NCI-H128 (cell line): ENCODE data around the gene PSMA1.
A peak's percentile ranks its signal among the peaks of the same experiment; 100 is the strongest.
"Not testable (repeated sequence)": the region's sequence is repeated elsewhere in the genome, so short reads cannot be mapped to it uniquely, and the experiment has no call there.

ENCODE experiments used
- DNase-seq: peaks from one replicate; lab custom pipeline; 2025; ENCODE audit not compliant: unreplicated experiment; lab: John Stamatoyannopoulos, UW

The PSMA1 gene

DNA sequence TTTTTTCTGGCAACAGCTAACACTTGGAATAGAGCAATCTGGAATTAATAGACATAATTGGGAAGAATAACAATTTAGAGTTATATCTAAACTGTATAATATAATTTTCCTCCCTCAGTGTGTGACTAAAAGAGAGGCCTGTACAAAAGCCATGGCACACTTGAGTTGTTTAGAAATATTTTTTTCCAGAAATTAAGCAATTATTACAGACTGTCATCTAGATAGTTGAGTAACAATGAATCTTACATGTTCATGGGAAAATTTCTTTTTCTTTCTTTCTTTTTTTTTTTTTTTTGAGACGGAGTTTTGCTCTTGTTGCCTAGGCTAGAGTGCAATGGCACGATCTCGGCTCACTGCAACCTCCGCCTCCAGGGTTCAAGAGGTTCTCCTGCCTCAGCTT is 15.0 kb upstream of the PSMA1 start:
- DNase-seq, result not testable (repeated sequence)

DNA sequence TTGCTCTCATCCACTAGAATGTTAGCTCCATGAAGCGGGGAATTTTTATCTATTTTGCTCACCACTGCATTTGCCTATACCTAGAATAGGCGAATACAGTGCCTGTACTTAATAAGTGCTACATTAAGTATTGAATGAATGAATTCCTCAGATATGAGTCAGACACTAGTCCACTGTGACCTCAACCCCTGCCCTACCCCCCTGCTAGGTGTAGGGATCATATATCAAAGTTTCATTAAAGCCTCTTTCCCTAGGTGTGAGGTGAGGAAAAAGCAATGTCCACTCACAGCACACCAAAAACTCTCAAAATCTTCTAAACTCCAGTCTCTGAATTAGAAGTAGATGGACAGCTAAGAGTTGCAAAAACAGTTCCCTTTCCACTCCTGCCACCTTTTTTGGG is 9.8 kb upstream of the PSMA1 start:
- no peak for DNase-seq

DNA sequence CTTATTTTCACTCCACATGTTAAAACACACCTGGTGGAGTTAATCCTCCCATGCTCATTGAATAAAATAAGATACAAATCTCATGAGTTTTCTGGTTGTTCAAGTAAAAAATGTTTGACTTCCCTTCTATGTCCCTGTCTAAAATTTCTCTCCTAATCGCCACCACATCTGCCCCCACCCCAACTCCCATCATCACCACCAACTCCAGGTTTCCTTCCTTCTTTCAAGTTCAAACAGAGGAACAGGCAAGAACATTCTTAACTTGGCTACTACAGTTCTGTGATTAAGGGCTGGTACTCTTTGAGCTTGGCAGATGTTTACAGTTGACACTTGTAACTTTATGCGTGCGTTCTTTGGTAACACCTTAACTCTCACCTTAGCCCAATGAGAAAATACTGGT is 9.1 kb upstream of the PSMA1 start:
- no peak for DNase-seq

DNA sequence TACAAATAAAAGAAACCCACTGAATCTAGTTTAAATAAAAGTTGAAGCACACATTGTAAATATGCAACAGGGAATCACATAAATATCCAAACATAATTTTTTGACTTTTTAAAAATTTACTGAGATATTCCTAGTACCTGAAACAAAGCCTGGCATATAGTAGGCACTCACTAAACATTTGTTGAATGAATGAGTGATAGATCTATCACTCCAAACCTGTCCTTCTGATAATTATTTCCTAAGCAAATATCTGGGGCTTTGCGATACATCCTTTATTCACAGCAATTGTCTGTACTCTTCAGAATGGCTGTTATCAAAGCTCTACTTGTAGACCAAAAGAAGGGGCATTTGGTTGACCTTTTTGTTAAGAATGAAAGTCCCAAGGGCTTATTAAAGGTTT is 2.6 kb upstream of the PSMA1 start:
- DNase-seq, result no peak

DNA sequence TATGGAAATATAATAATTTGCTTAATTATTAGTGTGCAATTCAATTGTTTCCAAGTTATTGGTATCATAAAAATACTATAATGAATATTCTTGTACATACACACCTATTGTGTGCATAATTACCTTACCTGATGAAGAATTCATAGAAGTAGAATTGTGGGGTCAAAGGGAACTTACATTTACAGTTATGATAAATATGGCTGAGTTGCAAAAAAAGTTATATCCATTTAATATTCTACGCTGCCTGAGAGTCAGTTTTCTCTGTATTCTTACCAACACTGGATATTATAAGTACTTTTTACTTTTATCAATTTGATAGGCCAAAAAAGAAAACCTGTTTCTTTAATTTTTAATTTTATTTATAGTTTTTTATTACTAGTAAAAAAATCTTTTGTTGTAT is 2.1 kb upstream of the PSMA1 start:
- no peak for DNase-seq

DNA sequence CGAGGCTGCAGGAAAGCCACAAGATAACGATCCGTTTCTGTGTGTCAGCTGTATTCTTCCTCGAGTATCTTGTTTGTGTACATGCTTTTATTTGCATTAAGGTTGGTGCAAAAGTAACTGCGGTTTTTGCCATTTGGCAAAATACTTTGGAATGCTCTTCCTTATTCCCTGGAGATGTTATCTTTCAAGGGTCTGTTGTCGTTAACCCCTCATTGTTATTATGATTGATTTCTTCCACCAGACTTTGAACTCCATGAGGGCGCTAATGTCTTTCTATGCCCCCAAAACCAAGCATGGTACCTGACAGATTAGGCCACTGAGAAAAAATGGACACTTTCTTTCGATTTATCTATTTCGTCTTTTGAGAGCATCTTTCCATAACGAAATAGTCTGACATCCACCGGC is 563 bp upstream of the PSMA1 start:
- DNase-seq, result no peak

DNA sequence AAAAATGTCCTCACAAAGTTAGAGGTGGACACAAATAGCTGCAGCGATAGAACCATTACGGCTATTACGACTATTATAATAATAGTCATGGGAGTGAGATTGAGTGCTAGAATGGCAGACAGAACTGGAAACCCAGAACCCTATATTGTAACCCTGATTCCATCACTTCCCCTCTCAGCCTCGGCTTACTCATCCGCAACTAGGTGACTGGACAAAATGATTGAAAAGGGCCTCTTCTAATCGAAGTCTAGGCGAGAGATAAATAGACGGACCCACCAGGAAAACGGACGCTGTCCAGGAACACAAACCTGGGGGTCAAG is 629 bp downstream of the PSMA1 start:
- DNase-seq, result no peak

DNA sequence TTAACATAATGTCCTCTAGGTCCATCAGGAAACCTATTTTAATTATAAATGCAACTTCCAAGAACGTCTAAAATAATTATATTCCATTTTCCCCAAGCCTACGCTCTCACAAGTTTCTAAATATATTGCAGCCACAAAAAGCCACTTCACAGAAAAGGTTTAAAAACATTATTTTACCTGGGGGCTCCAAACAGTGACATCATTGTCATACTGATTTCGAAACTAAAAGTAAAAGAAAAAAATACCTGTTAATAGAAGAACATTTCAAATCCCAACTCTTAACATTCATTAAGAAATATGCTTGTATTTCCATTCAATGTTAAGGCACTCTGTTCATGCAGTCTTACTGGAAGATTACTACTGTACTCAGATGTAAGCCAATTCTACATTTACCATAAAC is 1.4 kb downstream of the PSMA1 start:
- DNase-seq, result no peak

DNA sequence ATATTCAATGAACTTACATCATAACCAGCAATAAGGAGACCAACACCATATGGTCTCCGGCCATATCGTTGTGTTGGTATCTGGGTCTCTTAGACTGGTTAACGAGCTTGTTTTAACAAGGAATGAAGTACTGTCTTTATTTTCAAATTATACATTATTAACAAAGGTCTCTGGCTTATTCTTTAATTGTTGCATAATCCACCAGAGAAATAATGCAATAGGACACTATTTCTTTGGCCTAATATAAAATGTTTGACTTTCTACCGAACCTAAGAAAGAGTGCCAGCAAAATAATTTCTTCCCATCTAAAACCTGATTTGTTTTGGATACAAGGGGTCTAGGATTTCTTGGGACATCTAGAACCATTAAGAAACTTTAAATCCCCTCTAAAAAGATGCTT is 6.4 kb downstream of the PSMA1 start:
- no peak for DNase-seq

DNA sequence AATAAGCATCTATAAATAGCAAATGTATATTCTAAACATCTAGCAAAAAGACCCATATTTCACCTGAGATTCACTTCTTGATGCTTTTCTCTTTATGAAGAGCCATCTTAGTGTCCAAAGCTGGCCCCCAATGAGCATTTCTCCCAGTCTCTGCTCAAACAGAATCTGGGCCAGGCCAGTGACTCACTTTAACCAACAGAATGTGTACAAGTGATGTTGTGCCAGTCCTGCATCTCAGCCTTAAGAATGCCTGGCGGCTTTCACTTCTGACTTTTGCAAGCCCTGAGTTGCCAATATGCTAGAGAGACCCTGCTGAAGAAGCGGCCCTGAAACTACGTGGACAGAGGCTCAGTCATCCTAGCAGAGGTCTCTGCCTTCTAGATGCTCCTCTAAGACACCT is 13.7 kb downstream of the PSMA1 start:
- DNase-seq, result no peak

DNA sequence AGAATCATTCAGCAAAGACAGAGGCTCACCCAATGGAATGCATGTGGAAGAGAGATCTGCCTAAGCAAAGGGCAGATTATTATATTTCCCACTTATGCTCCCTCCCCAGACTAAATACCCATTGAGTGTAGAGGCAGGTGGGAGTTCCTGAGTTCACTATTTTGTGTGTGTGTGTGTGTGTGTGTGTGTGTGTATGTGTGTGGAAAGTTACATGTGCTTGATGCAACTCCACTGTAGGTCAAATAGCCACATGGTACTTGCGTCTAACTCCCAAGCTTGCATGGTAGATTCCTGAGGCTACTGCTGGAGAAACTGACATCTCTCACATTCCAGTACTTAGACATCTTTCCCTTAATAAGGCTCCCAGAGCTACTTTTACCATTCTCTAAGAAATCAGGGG is 17.2 kb downstream of the PSMA1 start:
- no peak for DNase-seq

DNA sequence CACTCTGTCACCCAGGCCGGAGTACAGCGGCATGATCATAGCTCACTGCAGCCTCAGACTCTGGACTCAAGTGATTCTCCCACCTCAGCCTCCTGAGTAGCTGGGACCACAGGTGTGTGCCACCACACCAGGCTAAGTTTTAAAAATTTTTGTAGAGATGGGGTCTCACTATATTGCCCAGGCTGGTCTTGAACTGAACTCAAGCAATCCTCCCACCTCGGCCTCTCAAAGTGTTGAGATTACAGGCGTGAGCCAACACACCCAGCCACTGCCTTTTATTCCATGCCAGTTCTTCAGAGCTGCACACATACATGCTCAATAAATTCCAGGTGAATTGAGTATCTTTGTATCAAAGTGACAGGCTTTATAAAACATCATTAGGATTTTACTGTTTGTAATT is 18.1 kb downstream of the PSMA1 start:
- DNase-seq, result no peak

DNA sequence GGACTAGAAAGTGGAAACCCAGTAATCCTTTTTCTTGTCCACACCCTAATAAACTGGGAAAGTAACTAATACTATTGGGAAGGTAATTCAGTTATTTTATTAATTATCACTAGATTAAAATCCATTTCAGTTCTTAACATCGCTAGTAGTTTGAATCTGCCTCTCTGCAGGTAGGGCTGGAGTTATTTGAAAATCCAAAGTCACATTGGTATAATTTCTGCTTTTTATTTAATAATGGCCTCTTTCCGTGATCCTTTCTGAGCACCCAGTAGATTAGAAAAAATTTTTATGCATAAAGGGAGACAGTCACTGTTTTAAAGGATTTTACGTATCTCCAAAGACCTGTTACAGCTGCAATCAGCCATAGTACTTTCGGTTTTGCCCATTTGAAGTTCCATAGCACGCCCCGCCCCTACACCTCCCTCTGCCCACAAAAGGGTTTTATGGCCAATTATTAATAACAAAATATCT is 20.0 kb downstream of the PSMA1 start:
- DNase-seq, result no peak

DNA sequence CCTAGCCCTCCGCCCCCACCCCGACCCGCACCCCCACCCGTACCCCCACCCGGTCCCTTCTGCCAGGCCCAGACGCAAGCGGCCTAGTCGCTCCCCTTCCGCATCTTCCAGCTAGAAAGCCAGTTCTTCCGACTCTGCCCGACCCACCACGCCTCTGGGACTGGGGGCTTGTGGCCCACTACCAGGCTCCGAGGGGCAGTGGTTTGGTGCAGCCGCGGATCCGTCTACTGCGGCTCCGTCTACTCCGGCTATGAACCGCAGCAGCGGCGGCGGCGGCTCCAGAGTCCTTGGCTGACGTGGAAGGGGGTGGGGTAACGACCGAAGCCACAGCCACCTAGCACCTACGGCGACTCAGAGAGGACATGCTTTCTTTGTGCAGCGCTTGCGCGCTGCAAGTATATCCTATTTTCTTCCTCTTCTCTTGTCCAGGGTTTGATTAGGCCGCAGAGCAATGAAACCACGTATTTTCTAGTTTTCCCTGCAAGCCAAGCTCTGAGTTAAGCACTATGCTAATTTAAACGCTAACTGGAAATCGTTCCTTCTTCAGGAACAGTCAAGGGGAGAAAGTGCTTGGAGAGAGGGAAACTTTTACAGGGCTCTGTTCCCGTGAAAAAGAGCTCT is 20.5 kb downstream of the PSMA1 start, which contains the start of gene COPB1:
COPB1 (minus strand) TSS at position 252 of the 621 bp plus-strand sequence. CDS start 883 bp downstream, outside the sequence.
- peak; percentile 54 for DNase-seq

DNA sequence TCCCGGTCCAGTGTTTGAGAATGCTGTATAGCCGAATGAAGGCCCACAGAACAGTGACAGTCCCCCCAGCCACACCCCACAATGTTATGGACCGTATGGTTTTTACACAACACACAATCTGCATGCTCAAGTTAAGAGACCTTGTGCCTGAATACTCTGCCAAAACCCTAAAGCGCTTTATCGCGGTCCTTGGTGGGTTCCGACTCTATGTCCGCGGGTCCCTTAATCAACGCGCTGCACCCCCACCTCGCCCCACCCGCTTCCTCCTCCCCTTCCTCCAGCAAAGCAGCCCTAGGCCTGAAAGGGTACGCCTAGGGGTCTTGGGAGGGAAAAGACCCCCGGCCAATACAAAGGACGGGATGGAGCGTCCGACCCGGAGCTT is 21.0 kb downstream of the PSMA1 start:
- DNase-seq, result no peak

DNA sequence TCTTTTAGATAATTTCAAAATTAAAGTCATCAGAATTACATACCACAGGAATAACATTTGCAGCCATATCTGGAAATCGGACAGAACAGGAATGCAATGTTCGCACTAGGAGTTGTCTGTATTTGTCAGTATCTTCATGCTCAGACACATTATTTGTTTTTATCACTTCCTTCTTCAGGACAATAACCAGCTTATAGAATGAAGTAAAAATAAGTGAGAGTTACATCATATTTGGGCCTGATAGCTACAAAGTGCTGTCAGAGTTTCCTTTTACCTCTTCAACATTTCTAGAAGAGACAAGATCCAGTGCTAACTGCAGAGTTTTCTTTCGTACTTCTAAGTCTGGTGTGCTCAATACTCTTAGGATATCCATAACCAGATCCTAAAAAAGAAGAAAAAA is 39.5 kb downstream of the PSMA1 start:
- no peak for DNase-seq

DNA sequence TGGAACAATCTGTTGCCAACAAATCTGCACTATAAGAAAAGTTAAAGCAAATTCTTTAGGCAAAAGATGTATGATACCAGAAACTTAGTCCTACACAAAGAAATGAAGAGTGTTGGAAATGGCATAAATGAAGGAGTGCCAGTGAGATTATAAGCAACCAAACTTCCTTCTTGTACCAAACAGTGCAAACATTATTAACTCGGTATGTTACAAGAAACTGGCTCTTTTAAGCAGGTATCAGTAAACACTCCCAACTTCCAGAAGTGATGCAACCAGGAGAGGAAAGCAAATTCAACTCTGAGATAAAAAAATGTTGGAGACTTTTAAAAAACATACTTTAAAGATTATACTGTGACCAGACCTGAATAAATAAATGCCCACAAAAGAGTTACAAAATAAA is 49.1 kb downstream of the PSMA1 start:
- no peak for DNase-seq

DNA sequence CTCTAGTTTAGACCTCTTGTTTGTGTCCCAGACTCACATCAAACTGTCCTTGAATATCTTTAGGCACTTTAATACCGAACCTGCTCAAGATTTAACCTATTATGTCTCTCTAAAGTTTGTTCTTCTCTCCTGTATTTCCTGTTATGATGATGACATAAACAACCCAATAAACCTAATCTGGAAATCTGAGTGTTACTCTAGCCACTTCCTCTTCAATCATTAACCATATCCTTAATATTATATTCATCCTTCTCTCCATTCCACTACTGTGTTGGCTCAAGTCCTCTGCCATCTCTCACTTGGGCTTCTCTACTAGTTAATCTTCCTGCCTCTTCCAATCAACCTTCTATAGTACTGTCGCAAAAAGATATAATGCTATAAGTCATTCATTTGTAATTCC is 56.6 kb downstream of the PSMA1 start:
- DNase-seq, result no peak

DNA sequence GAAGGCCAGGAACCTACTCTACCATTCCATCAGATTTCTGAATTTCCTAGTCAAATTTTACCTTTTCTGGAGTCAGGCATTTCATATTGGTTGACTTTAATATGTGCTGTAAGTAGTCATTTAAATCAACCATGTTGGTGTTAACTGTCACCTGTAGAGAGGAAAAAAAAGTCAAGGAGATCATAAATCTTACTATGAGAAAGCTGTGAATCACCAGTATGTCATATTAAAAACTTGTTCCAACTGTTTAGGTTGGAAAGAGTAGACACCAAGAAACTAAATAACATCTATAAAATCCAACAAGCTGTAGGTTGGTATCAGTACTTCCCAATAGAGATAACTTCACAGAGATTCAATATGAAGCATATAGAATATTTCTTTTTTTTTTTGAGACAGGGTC is 60.0 kb downstream of the PSMA1 start:
- DNase-seq, result no peak

DNA sequence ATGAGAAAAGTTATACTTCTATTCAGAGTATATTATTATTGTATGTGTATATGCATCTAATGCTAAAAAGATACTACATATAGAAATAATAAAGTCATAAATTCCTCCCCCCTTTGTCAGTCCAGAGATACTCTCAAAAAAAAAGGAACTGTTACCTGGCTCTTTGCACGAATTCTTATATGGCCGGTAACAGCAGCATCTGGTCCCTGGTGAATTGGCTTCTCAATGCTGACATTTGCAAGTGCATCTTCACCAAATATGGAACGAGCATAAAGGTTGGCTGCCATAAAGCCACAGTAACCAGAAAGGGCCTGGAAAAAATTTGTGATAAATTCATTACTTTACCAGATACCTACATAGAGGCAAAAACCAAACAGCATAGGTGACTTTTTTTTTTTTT is 61.8 kb downstream of the PSMA1 start:
- DNase-seq, result no peak

DNA sequence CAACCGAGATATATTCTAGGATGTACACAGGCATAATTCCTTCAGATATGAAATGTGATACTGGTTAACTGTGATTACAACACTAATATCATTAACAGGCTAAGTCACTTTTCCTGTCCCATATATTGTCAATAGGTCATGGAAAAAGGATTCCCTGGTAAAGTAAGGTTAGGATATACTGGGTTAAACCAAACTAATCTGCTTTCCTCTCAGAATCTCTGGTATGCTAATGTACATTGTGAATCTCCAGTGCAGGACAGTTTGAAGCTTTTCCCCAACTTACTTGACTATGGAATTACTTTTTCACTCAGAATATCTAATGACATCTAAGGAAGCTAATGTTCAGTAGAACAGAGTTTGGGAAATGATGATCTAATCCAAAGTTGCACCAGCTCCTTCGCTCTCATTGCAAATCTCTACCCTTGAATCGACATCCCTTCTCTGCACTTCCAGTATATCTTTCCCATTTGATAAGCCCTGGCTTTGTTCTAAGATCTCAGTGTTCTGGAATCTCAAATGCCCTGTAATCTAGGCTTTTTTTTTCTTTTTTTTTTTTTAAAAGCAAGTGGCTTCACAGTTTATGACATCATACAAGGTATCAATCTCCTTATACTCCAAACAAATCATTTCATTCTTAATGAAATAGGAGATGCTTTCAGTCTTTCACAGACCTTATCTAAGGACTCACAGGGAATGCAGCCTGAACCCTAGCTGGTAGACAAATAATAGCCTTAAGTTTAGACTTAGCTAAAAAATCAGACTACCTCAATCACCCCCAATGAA is 64.3 kb downstream of the PSMA1 start:
- DNase-seq, result no peak
